ENCODE data around the gene CD53. TPM values are rescaled to one million over a fixed set of nuclear protein-coding genes. Genes with fewer than 3 reads are reported as not detected.
A peak's percentile ranks its signal among the peaks of the same experiment; 100 is the strongest.
"Not testable (repeated sequence)": the region's sequence is repeated elsewhere in the genome, so short reads cannot be mapped to it uniquely, and the experiment has no call there.

CD53 gene, protein sequence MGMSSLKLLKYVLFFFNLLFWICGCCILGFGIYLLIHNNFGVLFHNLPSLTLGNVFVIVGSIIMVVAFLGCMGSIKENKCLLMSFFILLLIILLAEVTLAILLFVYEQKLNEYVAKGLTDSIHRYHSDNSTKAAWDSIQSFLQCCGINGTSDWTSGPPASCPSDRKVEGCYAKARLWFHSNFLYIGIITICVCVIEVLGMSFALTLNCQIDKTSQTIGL
- 0.08 and 0.15 TPM in 2 replicates for total RNA-seq (2014; rRNA removed; shearing (Covaris generic))

DNA sequence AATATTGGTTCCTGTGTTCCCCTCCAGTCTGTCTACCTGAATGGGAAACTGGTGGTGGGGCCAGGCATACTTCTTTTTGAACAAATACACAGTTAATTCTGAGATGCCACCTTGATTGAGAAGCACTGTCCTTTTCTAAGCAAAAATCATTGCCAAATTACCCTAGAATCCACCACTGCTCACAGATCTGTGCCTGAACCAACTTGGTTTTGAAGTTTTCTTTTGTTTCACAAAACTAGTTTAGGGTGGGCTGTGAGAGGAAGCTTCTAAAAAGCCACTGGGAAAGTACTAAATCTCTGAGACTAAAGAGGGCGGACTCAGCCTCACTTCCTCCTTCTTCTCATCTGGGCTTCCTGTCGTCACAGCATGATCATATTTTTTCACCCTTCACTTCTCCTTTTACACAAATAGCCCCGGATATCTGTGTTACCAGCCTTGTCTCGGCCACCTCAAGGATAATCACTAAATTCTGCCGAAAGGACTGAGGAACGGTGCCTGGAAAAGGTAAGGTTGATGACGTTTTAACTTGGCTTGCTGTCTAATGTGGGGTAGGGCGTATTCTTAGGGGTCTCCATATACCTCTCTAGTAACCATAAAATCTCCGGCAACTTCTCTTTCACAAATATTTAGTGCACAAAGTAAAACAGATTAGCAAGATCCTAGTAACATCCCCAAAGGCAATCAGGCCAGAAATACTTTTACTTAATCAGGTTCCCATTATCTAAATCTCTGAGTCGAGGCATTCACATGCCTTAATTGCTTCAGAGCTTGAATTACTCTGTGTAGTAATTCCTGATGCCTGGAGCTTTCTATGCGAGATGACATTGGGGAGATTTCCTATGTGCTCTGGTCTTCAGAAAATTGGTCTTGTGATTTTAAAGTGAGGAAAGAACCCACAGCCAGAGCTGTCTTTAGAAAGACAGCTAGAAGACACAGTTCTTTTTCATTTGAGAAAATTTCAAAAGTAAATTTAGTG, at the start of gene CD53:
CD53 (plus strand) TSS at position 404 of the 976 bp plus-strand sequence. CDS start 18,261 bp downstream, outside the sequence.
- H3K27me3 ChIP-seq = 0 out of 2 replicates have a peak, but pooled peaks cover 3% of the 10 kb centered on the region

DNA sequence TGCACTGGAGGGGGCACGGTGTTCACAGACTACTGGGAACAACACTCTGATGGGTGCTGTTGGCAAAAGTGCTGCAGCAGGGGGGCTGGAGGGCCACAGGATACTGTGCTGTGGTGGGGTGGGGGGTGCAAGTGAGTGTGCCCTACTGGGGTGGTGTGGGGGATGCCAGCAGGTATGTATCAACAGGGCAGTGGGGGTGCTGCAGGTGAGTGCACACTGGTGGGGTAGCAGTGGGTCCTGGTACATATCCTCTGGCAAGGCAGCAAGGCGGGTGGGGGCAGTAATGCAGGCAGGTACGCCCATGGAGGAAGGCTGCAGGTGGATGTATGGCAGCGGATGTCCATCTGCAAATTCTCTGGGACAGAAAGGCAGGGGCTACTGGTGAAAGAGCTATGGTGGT, 48.8 kb upstream of the CD53 start:
- H3K4me3 ChIP-seq = no peak overlapping the region
- no peaks in the 10 kb centered on the region for H3K36me3 ChIP-seq
- H3K27ac ChIP-seq = no peak overlapping the region
- DNase-seq = no peak
- no peaks in the 10 kb centered on the region for H3K4me1 ChIP-seq
- H3K27me3 ChIP-seq = no peaks in the 10 kb centered on the region
- no peaks in the 10 kb centered on the region for H3K9me3 ChIP-seq (replicated peaks)

More for the DNA sequence above, at the start of gene CD53:
- Histone ChIP-seq H3K36me3 (no peaks in the 10 kb centered on the region), H3K27ac (no peak within 1 kb of the TSS), H3K4me1 (no peaks in the 10 kb centered on the region), H3K9me3 (replicated peaks) (no peaks in the 10 kb centered on the region), H3K4me3 (no peak within 1 kb of the TSS)
- no peak for DNase-seq

DNA sequence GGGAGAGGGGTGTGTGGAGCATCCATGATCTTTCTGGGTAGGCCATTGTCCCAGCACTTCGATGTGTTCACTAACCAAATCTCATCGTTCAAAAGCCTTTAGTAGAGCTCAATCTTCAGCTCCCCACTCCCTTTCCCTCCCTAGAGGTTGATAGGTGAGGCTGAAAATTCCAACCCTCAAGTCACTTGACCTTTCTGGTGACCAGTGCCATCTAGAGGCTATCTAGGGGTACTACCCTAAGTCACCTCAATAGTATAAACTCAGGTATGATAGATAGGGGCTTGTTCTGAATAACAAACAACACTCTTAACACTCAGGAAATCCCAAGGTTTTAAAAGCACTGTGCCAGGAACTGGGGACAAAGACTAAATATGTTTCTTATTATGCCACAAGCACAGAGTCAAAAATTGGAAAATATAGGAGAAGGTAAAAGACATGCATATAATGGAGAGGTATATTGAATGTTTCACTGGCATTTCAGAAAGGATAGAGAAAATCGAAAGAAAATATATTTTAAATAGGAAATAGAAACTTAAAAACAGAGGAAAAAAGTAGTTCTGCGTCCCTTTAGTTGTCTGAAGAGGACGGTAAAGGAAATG, 42.9 kb upstream of the CD53 start:
- DNase-seq = peak; percentile 18 to 51
- Histone ChIP-seq H3K4me3 (no peak overlapping the region), H3K9me3 (replicated peaks) (no peaks in the 10 kb centered on the region), H3K36me3 (no peaks in the 10 kb centered on the region), H3K4me1 (no peaks in the 10 kb centered on the region), H3K27me3 (0 out of 2 replicates have a peak, but pooled peaks cover 2% of the 10 kb centered on the region), H3K27ac (no peak overlapping the region)

DNA sequence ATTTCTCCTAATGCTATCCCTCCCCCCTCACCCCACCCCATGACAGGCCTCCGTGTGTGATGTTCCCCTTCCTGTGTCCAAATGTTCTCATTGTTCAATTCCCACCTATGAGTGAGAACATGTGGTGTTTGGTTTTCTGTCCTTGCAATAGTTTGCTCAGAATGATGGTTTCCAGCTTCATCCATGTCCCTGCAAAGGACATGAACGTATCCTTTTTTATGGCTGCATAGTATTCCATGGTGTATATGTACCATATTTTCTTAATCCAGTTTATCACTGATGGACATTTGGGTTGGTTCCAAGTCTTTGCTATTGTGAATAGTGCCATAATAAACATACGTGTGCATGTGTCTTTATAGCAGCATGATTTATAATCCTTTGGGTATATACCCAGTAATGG, 39.2 kb upstream of the CD53 start:
- H3K9me3 ChIP-seq (replicated peaks); H3K27ac ChIP-seq; H3K27me3 ChIP-seq; H3K4me3 ChIP-seq; H3K36me3 ChIP-seq; H3K4me1 ChIP-seq; DNase-seq: not testable (repeated sequence)

DNA sequence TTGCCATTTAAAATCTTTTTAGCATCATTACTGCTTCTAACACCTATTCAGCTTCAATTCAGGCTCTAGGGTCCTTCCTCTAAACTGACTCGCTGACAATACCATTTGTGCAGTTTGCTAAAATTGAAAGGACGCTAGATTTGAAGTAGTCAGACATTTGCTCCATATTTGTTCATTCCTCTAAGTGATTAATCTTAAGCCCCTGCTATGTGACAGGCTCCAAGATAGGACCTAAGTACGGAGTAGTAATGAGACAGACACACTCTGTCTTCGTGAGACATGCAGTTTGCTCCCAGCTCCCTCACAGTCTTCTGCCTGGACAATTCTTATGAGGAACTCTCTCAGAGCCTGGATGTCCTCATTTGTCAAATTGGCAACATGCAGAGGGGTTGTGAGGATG, 26.1 kb upstream of the CD53 start:
- H3K27me3 ChIP-seq = no peaks in the 10 kb centered on the region

DNA sequence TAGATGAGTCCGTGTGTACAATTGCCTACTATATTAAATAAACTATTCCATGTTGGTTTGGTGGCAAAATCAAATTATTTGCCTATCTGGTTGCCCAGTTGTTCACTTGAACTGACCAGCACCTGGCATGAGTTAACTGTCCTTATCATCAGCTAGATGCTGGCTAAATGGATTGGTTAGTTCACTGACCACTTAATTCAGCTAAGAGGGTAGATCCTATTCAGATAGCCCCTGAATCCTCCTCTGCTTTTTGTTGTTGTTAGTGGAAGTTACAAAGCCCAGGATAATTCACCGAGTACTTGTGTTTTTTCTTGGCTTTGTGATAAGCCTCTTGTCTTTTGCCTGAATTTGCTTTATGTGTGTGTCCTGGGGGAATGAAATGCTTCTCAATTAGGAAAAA, 22.8 kb upstream of the CD53 start:
- Histone ChIP-seq H3K36me3 (no peaks in the 10 kb centered on the region), H3K27me3 (no peaks in the 10 kb centered on the region; the same call in 1 of the 2 replicates), H3K4me1 (no peaks in the 10 kb centered on the region), H3K9me3 (replicated peaks) (no peaks in the 10 kb centered on the region), H3K27ac (no peak overlapping the region), H3K4me3 (no peak overlapping the region)
- no peak for DNase-seq

More for the DNA sequence above, 26.1 kb upstream of the CD53 start:
- no peak for DNase-seq
- Histone ChIP-seq H3K9me3 (replicated peaks) (no peaks in the 10 kb centered on the region), H3K4me3 (no peak overlapping the region), H3K36me3 (no peaks in the 10 kb centered on the region), H3K4me1 (no peaks in the 10 kb centered on the region), H3K27ac (no peak overlapping the region)

DNA sequence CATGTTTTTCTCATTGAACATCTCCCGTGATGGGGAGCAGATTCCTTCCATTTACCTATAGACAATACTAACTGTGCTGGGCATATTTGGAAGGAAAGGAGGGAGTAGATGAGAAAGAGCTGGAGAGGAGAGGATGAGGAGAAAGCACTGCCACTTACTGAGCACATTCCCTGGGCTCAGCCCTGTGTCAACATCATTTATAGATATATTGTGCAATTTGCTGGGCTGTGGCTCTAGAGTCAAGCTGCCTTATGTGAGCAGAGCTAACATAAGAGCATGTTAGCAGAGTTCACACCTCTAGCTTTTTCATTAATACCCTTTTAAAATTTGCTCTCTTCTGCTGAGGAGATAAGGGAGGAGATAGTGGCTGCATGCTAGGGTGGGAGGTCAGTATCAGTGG, 22.3 kb upstream of the CD53 start:
- H3K27ac ChIP-seq = no peak overlapping the region
- DNase-seq = no peak
- no peaks in the 10 kb centered on the region for H3K36me3 ChIP-seq
- H3K27me3 ChIP-seq = peaks cover 3% of the 10 kb centered on the region
- no peaks in the 10 kb centered on the region for H3K9me3 ChIP-seq (replicated peaks)
- H3K4me3 ChIP-seq = no peak overlapping the region
- H3K4me1 ChIP-seq = no peaks in the 10 kb centered on the region

DNA sequence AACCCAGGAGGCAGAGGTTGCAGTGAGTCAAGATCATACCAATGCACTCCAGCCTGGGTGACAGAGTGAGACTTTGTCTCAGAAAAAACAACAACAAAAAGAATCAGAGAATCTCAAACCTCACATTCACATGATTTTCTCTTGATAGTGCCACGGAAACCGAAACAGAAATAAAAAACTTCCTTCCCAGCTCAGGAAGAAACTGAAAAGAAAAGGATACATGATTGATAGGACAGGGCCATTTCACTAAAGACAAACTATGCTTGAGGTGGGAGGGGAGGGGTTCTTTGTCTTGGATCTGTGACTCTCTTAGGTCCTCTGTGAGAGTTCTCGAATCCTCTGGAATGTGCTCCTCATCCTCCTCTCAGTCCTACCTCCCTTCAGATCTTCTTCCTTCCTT, 19.8 kb upstream of the CD53 start:
- Histone ChIP-seq H3K27ac (no peak overlapping the region), H3K4me3 (no peak overlapping the region), H3K9me3 (replicated peaks) (no peaks in the 10 kb centered on the region), H3K27me3 (peaks cover 3% of the 10 kb centered on the region), H3K4me1 (no peaks in the 10 kb centered on the region), H3K36me3 (no peaks in the 10 kb centered on the region)
- DNase-seq = no peak

DNA sequence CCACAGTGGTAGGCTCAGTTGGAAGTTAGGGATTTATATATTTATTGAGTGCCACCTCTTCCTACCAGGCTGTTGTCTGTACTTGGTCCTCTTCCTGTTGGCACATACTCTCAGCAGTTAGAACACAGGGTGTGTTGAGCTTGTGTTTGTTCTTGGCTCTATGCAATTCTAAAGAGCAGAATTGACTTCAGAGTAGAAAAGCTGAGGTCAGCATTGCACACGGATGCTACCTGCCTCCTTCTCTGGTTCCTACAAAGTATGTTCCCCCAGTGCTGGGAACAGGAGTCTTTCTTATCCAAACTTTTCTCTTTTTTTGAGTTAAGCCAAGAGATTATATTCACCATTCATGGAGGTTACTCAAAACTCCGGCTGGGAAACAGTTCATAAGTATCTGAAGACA, 16.5 kb upstream of the CD53 start:
- no peak for DNase-seq
- peaks cover 3% of the 10 kb centered on the region for H3K27me3 ChIP-seq
- no peak overlapping the region for H3K27ac ChIP-seq
- no peaks in the 10 kb centered on the region for H3K4me1 ChIP-seq
- no peaks in the 10 kb centered on the region for H3K36me3 ChIP-seq
- H3K9me3 ChIP-seq (replicated peaks) = no peaks in the 10 kb centered on the region
- no peak overlapping the region for H3K4me3 ChIP-seq

DNA sequence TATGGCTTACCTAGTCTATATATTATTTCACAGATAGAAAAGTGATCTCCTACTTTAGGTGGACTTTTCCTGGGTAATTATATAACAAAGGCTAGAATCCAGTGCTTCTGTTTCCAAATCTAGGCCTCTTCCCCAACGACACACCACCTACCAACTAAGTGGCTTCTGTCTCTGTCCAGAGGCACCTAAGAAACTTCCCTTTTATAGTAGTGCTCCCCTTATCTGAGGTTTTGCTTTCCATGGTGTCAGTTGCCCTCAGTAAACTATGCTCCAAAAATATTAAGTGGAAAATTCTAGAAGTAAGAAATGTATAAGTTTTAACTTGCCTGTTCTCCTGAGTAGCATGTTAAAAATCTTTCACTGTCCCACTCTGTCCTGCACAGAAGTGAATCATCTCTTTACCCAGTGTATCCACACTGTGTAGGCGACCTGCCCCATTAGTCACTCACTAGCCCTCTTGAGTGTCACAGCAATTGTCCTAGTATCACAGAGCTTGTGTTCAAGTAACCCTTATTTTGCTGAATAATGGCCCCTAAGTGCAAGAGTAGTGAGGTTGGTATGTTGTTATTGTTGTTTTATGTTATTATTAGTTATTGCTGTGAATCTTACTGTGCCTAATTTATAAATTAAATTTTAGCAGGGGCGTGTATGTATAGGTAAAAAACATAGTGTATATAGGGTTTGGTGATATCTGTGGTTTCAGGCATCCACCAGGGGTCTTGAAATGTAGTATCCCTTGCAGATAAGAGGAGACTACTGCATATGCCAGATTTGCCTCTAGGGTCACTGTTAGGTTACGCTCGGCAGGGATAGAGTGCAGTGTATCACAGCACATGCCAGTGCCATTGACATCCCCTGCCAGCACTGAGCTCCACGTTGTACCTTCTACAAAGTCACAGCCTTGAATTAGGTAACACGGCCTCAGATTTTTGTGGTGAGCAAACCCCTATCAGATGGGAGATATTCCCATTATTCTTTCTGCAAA, 14.7 kb upstream of the CD53 start:
- no peaks in the 10 kb centered on the region for H3K9me3 ChIP-seq (replicated peaks)
- no peaks in the 10 kb centered on the region for H3K4me1 ChIP-seq
- peaks cover 3% of the 10 kb centered on the region for H3K27me3 ChIP-seq
- H3K27ac ChIP-seq = no peak overlapping the region
- H3K36me3 ChIP-seq = no peaks in the 10 kb centered on the region
- no peak for DNase-seq
- no peak overlapping the region for H3K4me3 ChIP-seq

DNA sequence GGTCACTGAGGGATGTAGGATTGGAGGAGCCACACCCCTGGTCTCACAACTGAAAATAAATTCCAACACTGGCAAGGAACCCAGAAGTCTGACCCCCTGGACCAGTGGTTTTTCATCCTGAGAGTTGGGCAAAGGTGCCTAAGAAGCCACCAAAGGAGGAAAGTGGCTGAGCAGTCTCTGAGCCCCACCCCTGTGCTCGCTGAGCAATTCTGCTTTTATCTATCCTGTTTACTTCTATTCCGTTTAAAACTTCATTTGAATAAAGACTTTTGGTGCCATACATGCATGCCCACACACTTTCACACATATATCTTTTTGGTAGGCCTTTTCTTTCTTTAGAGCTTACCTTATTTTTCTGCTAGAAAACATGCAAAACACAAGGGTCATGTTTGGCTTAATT, 13.9 kb upstream of the CD53 start:
- H3K27me3 ChIP-seq = peaks cover 3% of the 10 kb centered on the region; the same call in 1 of the 2 replicates
- H3K9me3 ChIP-seq (replicated peaks) = no peaks in the 10 kb centered on the region
- no peaks in the 10 kb centered on the region for H3K4me1 ChIP-seq
- no peak overlapping the region for H3K4me3 ChIP-seq
- no peaks in the 10 kb centered on the region for H3K36me3 ChIP-seq
- no peak for DNase-seq
- no peak overlapping the region for H3K27ac ChIP-seq

DNA sequence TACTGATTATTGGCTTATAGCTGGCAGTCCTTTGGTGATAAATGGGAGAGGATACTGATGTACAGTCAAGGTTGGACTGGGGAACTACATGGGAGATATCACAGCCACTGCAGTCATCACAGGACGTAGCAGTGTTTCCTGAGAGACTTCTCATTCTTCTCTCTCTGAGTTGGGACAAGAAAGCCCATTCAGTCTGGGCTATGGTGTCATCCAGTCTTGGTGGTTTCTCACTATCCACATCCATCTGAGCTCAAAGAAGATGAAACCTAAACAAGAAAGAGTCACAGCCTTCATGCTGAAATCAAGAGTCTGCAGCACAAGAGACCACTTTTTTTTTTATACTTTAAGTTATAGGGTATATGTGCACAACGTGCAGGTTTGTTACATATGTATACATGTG, 12.8 kb upstream of the CD53 start:
- Histone ChIP-seq H3K4me1 (no peaks in the 10 kb centered on the region), H3K36me3 (no peaks in the 10 kb centered on the region), H3K9me3 (replicated peaks) (no peaks in the 10 kb centered on the region), H3K27ac (no peak overlapping the region), H3K4me3 (no peak overlapping the region), H3K27me3 (peaks cover 3% of the 10 kb centered on the region; the same call in 1 of the 2 replicates)
- DNase-seq = no peak

DNA sequence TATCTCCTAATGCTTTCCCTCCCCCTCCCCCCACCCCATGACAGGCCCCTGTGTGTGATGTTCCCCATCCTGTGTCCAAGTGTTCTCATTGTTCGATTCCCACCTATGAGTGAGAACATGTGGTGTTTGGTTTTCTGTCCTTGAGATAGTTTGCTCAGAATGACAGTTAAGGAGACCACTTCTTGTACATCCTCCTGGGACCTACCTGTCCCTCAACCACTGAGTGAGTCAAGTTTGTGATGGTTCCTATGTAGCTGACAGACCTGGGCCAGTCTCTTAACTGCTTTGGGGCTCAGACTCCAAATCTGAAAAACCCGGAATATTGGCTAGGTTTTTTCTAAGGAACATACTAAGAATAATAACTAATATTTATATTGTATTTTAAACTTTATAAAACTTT, 12.3 kb upstream of the CD53 start:
- not testable (repeated sequence) for DNase-seq; H3K27ac ChIP-seq; H3K9me3 ChIP-seq (replicated peaks); H3K27me3 ChIP-seq; H3K4me1 ChIP-seq; H3K4me3 ChIP-seq; H3K36me3 ChIP-seq

DNA sequence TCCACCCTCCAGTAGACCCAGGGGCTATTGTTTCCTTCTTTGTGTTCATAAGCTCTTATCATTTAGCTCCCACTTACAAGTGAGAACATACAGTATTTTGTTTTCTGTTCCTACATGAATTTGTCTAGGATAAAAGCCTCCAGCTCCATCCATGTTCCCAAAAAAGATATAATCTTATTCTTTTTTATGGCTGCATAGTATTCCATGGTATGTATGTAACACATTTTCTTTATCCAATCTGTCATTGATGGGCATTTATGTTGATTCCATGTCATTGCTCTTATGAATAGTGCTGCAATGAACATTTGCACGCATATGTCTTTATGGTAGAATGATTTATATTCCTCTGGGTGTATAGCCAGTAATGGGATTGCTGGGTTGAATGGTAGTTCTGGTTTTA, 11.0 kb upstream of the CD53 start:
- not testable (repeated sequence) for DNase-seq; H3K27ac ChIP-seq; H3K4me3 ChIP-seq; H3K27me3 ChIP-seq; H3K4me1 ChIP-seq; H3K9me3 ChIP-seq (replicated peaks); H3K36me3 ChIP-seq

Measured in SJCRH30 (cell line).